ENCODE results near the gene XKR8. TPM values are rescaled to one million over a fixed set of nuclear protein-coding genes. Genes with fewer than 3 reads are reported as not detected.

XKR8 gene
- total RNA-seq, 2 experiments from 2014 or later: 4.2 to 6.0 TPM

- Mint-ChIP-seq H3K27ac (no peak overlapping the region), H3K4me3 (no peak overlapping the region), H3K9me3 (ENCODE audit: low read depth) (no peaks in the 10 kb centered on the region), H3K36me3 (ENCODE audit: low read depth) (peaks cover 4% of the 10 kb centered on the region), H3K27me3 (no peaks in the 10 kb centered on the region), H3K4me1 (peaks cover 22% of the 10 kb centered on the region)
- ChIA-PET CTCF (interaction anchor here (0.7 kb wide), 1 partner anchor 10 kb away, joined by 3 read pairs; no protein-coding TSS in a partner anchor), POLR2A (no interaction called here)
- ATAC-seq (no peak), DNase-seq (no peak)
- intact Hi-C loops (cut with DNase I, micrococcal nuclease): loop anchor here in 1 of 2 experiments (10.0 kb wide), 1 partner anchor 234 kb away; no protein-coding TSS in a partner anchor
Measured at GRCh38 chr1:27970401-27970800, 10.6 kb downstream of the XKR8 start.

GRCh38 chr1:27971674-27972073 lies 11.9 kb downstream of the XKR8 start:
- H3K4me1 Mint-ChIP-seq: peaks cover 22% of the 10 kb centered on the region
- CTCF ChIA-PET: interaction anchor here (0.6 to 0.9 kb wide), 4 partner anchors 15 to 971 kb away, joined by 3 read pairs; no protein-coding TSS in a partner anchor
- no peak overlapping the region for H3K27ac Mint-ChIP-seq
- intact Hi-C loops (cut with DNase I, micrococcal nuclease): loop anchor here in 1 of 2 experiments (10.0 kb wide), 1 partner anchor 233 kb away; no protein-coding TSS in a partner anchor
- H3K9me3 Mint-ChIP-seq (ENCODE audit: low read depth): no peaks in the 10 kb centered on the region
- H3K4me3 Mint-ChIP-seq: no peak overlapping the region
- ATAC-seq: no peak
- peaks cover 3% of the 10 kb centered on the region for H3K36me3 Mint-ChIP-seq (ENCODE audit: low read depth)
- no peak for DNase-seq
- no peaks in the 10 kb centered on the region for H3K27me3 Mint-ChIP-seq
- POLR2A ChIA-PET: interaction anchor here (0.5 to 0.6 kb wide), 3 partner anchors 28 to 274 kb away, joined by 3 to 13 read pairs (median 3); no protein-coding TSS in a partner anchor

- peaks cover 22% of the 10 kb centered on the region for H3K4me1 Mint-ChIP-seq
- ATAC-seq: no peak
- no peak overlapping the region for H3K4me3 Mint-ChIP-seq
- CTCF ChIA-PET: interaction anchor here (0.6 to 0.9 kb wide), 4 partner anchors 15 to 972 kb away, joined by 3 read pairs; no protein-coding TSS in a partner anchor
- H3K27ac Mint-ChIP-seq: no peak overlapping the region
- intact Hi-C loops (cut with DNase I, micrococcal nuclease): loop anchor here in 1 of 2 experiments (10.0 kb wide), 1 partner anchor 233 kb away; no protein-coding TSS in a partner anchor
- H3K36me3 Mint-ChIP-seq (ENCODE audit: low read depth): peaks cover 5% of the 10 kb centered on the region
- H3K9me3 Mint-ChIP-seq (ENCODE audit: low read depth): no peaks in the 10 kb centered on the region
- no peaks in the 10 kb centered on the region for H3K27me3 Mint-ChIP-seq
- DNase-seq: no peak
- POLR2A ChIA-PET: interaction anchor here (0.5 to 0.6 kb wide), 2 partner anchors 28 to 273 kb away, joined by 3 to 13 read pairs; no protein-coding TSS in a partner anchor
Measured at GRCh38 chr1:27972141-27972540, 12.4 kb downstream of the XKR8 start.

- intact Hi-C loops (cut with DNase I, micrococcal nuclease): loop anchor here in 1 of 2 experiments (10.0 kb wide), 1 partner anchor 231 kb away; no protein-coding TSS in a partner anchor
- Mint-ChIP-seq H3K4me3 (no peak overlapping the region), H3K27me3 (no peaks in the 10 kb centered on the region), H3K9me3 (ENCODE audit: low read depth) (no peaks in the 10 kb centered on the region), H3K27ac (peak overlapping the region; percentile 31), H3K36me3 (ENCODE audit: low read depth) (peaks cover 11% of the 10 kb centered on the region), H3K4me1 (peaks cover 15% of the 10 kb centered on the region)
- ATAC-seq (no peak), DNase-seq (no peak)
- ChIA-PET POLR2A (no interaction called here), CTCF (interaction anchor here (0.7 to 1.3 kb wide), 6 partner anchors 9 to 116 kb away, joined by 3 to 7 read pairs (median 3); no protein-coding TSS in a partner anchor)
Measured at GRCh38 chr1:27973771-27974416, 14.1 kb downstream of the XKR8 start.

- Mint-ChIP-seq H3K36me3 (ENCODE audit: low read depth) (peaks cover 11% of the 10 kb centered on the region), H3K27me3 (no peaks in the 10 kb centered on the region), H3K9me3 (ENCODE audit: low read depth) (no peaks in the 10 kb centered on the region), H3K4me1 (peaks cover 12% of the 10 kb centered on the region), H3K4me3 (no peak overlapping the region), H3K27ac (no peak overlapping the region)
- ATAC-seq: no peak
- DNase-seq: no peak
- ChIA-PET CTCF (interaction anchor here (0.7 to 1.3 kb wide), 6 partner anchors 9 to 116 kb away, joined by 3 to 7 read pairs (median 3); no protein-coding TSS in a partner anchor), POLR2A (no interaction called here)
- intact Hi-C loops (cut with DNase I, micrococcal nuclease): loop anchor here in 1 of 2 experiments (10.0 kb wide), 1 partner anchor 230 kb away; no protein-coding TSS in a partner anchor
Measured at GRCh38 chr1:27974417-27974781, 14.6 kb downstream of the XKR8 start.

- peaks cover 9% of the 10 kb centered on the region for H3K36me3 Mint-ChIP-seq (ENCODE audit: low read depth)
- peak overlapping the region; percentile 34 for H3K27ac Mint-ChIP-seq
- DNase-seq: no peak
- H3K27me3 Mint-ChIP-seq: no peaks in the 10 kb centered on the region
- intact Hi-C loops (cut with DNase I, micrococcal nuclease): loop anchor here (1.0 to 10.0 kb wide), 5 partner anchors 39 to 310 kb away; no protein-coding TSS in a partner anchor
- H3K9me3 Mint-ChIP-seq (ENCODE audit: low read depth): no peaks in the 10 kb centered on the region
- no peaks in the 10 kb centered on the region for H3K4me1 Mint-ChIP-seq
- H3K4me3 Mint-ChIP-seq: no peak overlapping the region
- POLR2A ChIA-PET: no interaction called here
- ATAC-seq: peak; percentile 90
- CTCF ChIA-PET: interaction anchor here (0.7 to 2.7 kb wide), 8 partner anchors 11 to 215 kb away, joined by 3 to 21 read pairs (median 4); no protein-coding TSS in a partner anchor
Measured at GRCh38 chr1:27979151-27979858, 19.5 kb downstream of the XKR8 start.

- intact Hi-C loops (cut with DNase I, micrococcal nuclease): loop anchor here (1.0 to 10.0 kb wide), 5 partner anchors 40 to 311 kb away; no protein-coding TSS in a partner anchor
- POLR2A ChIA-PET: no interaction called here
- no peak for ATAC-seq
Measured at GRCh38 chr1:27979859-27980201, 20.1 kb downstream of the XKR8 start.

GRCh38 chr1:27980216-27980845 lies 20.6 kb downstream of the XKR8 start:
- H3K9me3 Mint-ChIP-seq (ENCODE audit: low read depth): no peaks in the 10 kb centered on the region
- no peaks in the 10 kb centered on the region for H3K4me1 Mint-ChIP-seq
- no peak overlapping the region for H3K4me3 Mint-ChIP-seq
- DNase-seq (no peak), ATAC-seq (no peak)
- POLR2A ChIA-PET: no interaction called here
- no peaks in the 10 kb centered on the region for H3K27me3 Mint-ChIP-seq
- H3K36me3 Mint-ChIP-seq (ENCODE audit: low read depth): peaks cover 10% of the 10 kb centered on the region
- H3K27ac Mint-ChIP-seq: no peak overlapping the region
- intact Hi-C loops (cut with DNase I, micrococcal nuclease): no loop called here
- CTCF ChIA-PET: interaction anchor here (0.6 to 2.7 kb wide), 11 partner anchors 10 to 122 kb away, joined by 3 to 21 read pairs (median 4); no protein-coding TSS in a partner anchor

More at GRCh38 chr1:27979859-27980201, 20.1 kb downstream of the XKR8 start:
- Mint-ChIP-seq H3K27me3 (no peaks in the 10 kb centered on the region), H3K36me3 (ENCODE audit: low read depth) (peaks cover 9% of the 10 kb centered on the region), H3K4me1 (no peaks in the 10 kb centered on the region), H3K9me3 (ENCODE audit: low read depth) (no peaks in the 10 kb centered on the region), H3K27ac (no peak overlapping the region), H3K4me3 (no peak overlapping the region)
- CTCF ChIA-PET: interaction anchor here (0.9 to 2.7 kb wide), 9 partner anchors 9 to 122 kb away, joined by 3 to 21 read pairs (median 4); no protein-coding TSS in a partner anchor
- no peak for DNase-seq

- Mint-ChIP-seq H3K9me3 (ENCODE audit: low read depth) (no peaks in the 10 kb centered on the region), H3K4me1 (no peaks in the 10 kb centered on the region), H3K27ac (no peak overlapping the region), H3K27me3 (no peaks in the 10 kb centered on the region), H3K4me3 (no peak overlapping the region), H3K36me3 (ENCODE audit: low read depth) (peaks cover 13% of the 10 kb centered on the region)
- ATAC-seq (no peak), DNase-seq (no peak)
- CTCF ChIA-PET: interaction anchor here (0.6 to 2.7 kb wide), 6 partner anchors 10 to 123 kb away, joined by 3 to 21 read pairs (median 4); no protein-coding TSS in a partner anchor
- intact Hi-C loops (cut with DNase I, micrococcal nuclease): no loop called here
- POLR2A ChIA-PET: interaction anchor here (0.7 kb wide), 1 partner anchor 22 kb away, joined by 3 read pairs; no protein-coding TSS in a partner anchor
Measured at GRCh38 chr1:27981145-27981544, 21.4 kb downstream of the XKR8 start.

GRCh38 chr1:27990920-27991537 lies 31.3 kb downstream of the XKR8 start:
- DNase-seq (no peak), ATAC-seq (no peak)
- intact Hi-C loops (cut with DNase I, micrococcal nuclease): no loop called here
- Mint-ChIP-seq H3K27ac (peak overlapping the region; percentile 3), H3K9me3 (ENCODE audit: low read depth) (no peaks in the 10 kb centered on the region), H3K4me3 (no peak overlapping the region), H3K4me1 (peaks cover 29% of the 10 kb centered on the region), H3K36me3 (ENCODE audit: low read depth) (peaks cover 45% of the 10 kb centered on the region), H3K27me3 (no peaks in the 10 kb centered on the region)
- CTCF ChIA-PET: interaction anchor here (0.9 to 1.3 kb wide), 2 partner anchors 10 to 26 kb away, joined by 3 to 7 read pairs; no protein-coding TSS in a partner anchor
- POLR2A ChIA-PET: no interaction called here

Data from activated CD4-positive, alpha-beta T cell treated with anti-CD3 and anti-CD28 coated beads for 36 hours (primary cell).